Sigmoid colon (tissue), 7 donors: ENCODE data around the gene TAF11. TPM values are rescaled to one million over a fixed set of nuclear protein-coding genes. Genes with fewer than 3 reads are reported as not detected.
A peak's percentile ranks its signal among the peaks of the same experiment; 100 is the strongest.
"Not testable (repeated sequence)": the region's sequence is repeated elsewhere in the genome, so short reads cannot be mapped to it uniquely, and the experiment has no call there.

ENCODE experiments used
- DNase-seq: peaks from one replicate; pipeline ENCODE4 v3.0.0-alpha.2; 2019
- H3K27ac ChIP-seq, 4 donors: fragments of 200-600 bp; sonication (generic); one replicate each; pipeline ENCODE4 v1.5.1; 2016 to 2019; ENCODE audit warnings: mild to moderate bottlenecking in 1 of 4
- H3K27me3 ChIP-seq, 3 donors: fragments of 200-600 bp; sonication (generic); one replicate each; pipeline ENCODE4 v1.5.1; 2019; ENCODE audit warnings: mild to moderate bottlenecking in 1 of 3
- H3K36me3 ChIP-seq, 4 donors: fragments of 200-600 bp; sonication (generic); one replicate each; pipeline ENCODE4 v1.5.1; 2016 to 2019
- H3K4me1 ChIP-seq, 4 donors: fragments of 200-600 bp; sonication (generic); one replicate each; pipeline ENCODE4 v1.5.1; 2017 to 2019
- H3K4me3 ChIP-seq, 4 donors: fragments of 200-600 bp; sonication (generic); one replicate each; pipeline ENCODE4 v1.5.1; 2017 to 2019; ENCODE audit warnings: mild to moderate bottlenecking in 2 of 4, moderate library complexity in 1 of 4
- H3K9me3 ChIP-seq, 4 donors: fragments of 200-600 bp in 3 of 4; sonication (generic) in 3 of 4; one replicate each; pipeline versions ENCODE4 v1.5.1 to v1.6.1; 2013 to 2019
- CTCF ChIP-seq, 4 experiments: fragments of 450-650 bp in 3 of 4; fragments of 200-600 bp in 1 of 4; IDR thresholded peaks; one replicate each; pipeline ENCODE4 v1.5.1; 2016 to 2019; ENCODE audit warnings: antibody characterized with exemption in 4 of 4, mild to moderate bottlenecking in 3 of 4, moderate library complexity in 2 of 4
- EP300 ChIP-seq, 4 donors: sonication (generic); formaldehyde crosslinking; IDR thresholded peaks; one replicate each; pipeline ENCODE4 v1.6.1; 2017; ENCODE audit warnings: antibody characterized with exemption in 4 of 4
- POLR2A ChIP-seq, 2 donors: fragments of 450-650 bp; IDR thresholded peaks; one replicate each; pipeline ENCODE4 v1.6.1; 2016; ENCODE audit warnings: antibody characterized with exemption in 2 of 2, mild to moderate bottlenecking in 2 of 2, moderate library complexity in 2 of 2
- POLR2AphosphoS5 ChIP-seq, 4 donors: sonication (generic); formaldehyde crosslinking; IDR thresholded peaks; one replicate each; pipeline ENCODE4 v1.6.1; 2017; ENCODE audit warnings: antibody characterized with exemption in 4 of 4
- WGBS, 2 donors: extraction: QIAGEN DNeasy Blood & Tissue Kit; methylation state at CpG; one replicate each; pipeline ENCODE4 v1.1.7; 2013; 5-methylcytosine and 5-hydroxymethylcytosine counted together
- intact Hi-C: fragments of 100-400 bp; cut with DNase I; formaldehyde crosslinking; loops from one replicate; pipeline ENCODE4 v1.15.1; 2023
- polyA plus RNA-seq, 3 donors: library from polyadenylated mRNA; stranded (reverse); fragments of 200-250 nt; gene quantifications; one replicate each; pipeline ENCODE4 v1.2.3, GENCODE V29; 2013
- total RNA-seq, 4 donors: library from RNA; depleted of rRNA; stranded (reverse); fragments of >200 nt; gene quantifications; one replicate each; pipeline ENCODE4 v1.1.0, GENCODE V29; 2016
- donor health status: healthy with polysubstance abuse.
- donor health status: Bipolar disorder and iron deficiency.
- donor health status: healthy.

TAF11 gene
- total and polyA plus RNA-seq, 7 donors, result 31.0 to 47.9 (median 34.0) TPM

DNA sequence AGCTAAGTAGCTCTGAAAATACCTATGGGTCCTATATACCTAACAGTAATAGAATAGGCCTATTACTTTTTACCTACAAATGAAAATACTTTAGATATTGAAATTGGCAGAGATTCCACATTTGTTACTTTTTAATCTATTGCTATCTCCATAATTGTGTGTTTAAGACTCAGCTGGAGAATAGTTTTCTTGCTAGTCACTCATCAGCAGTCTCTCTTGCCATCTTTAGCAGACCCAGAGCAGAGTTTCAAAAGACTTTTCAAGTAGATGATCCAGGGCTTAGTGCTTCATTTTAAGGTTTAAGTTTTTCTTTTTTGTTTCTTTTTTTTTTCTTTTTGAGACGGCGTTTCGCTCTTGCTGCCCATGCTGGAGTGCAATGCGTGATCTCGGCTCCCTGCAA lies 14.1 kb upstream of the TAF11 start:
- no peaks in the 10 kb centered on the region for H3K9me3 ChIP-seq
- no peak for TF ChIP-seq POLR2A (IDR thresholded peaks at IDR 0.05)
- H3K27me3 ChIP-seq, result no peaks in the 10 kb centered on the region
- H3K27ac ChIP-seq, result no peak overlapping the region
- no peak overlapping the region for H3K4me3 ChIP-seq
- intact Hi-C loops, result no loop called here
- H3K4me1 ChIP-seq, result peaks cover 0 to 4% (median 0%) of the 10 kb centered on the region in 4 donors
- DNase-seq, result no peak
- no peaks in the 10 kb centered on the region for H3K36me3 ChIP-seq
- 97 to 98% methylated on average over 5 of the region's 5 CpGs for WGBS, 2 donors

GRCh38 chr6:34900321-34901031 lies 12.6 kb upstream of the TAF11 start:
- Histone ChIP-seq H3K27ac (no peak overlapping the region), H3K4me1 (peaks cover 0 to 8% (median 0%) of the 10 kb centered on the region in 4 donors), H3K9me3 (no peaks in the 10 kb centered on the region), H3K4me3 (no peak overlapping the region), H3K36me3 (no peaks in the 10 kb centered on the region), H3K27me3 (no peaks in the 10 kb centered on the region)
- TF ChIP-seq CTCF (IDR thresholded peaks at IDR 0.05) (no peak), POLR2AphosphoS5 (IDR thresholded peaks at IDR 0.05) (no peak)
- intact Hi-C loops, result no loop called here
- no peak for DNase-seq
- WGBS, 2 donors, result 78 to 94% methylated on average over 4 of the region's 4 CpGs

- H3K9me3 ChIP-seq, H3K4me3 ChIP-seq, H3K27me3 ChIP-seq, H3K36me3 ChIP-seq, H3K4me1 ChIP-seq, H3K27ac ChIP-seq, DNase-seq, intact Hi-C loops: not testable (repeated sequence)
- WGBS, 2 donors, result 96 to 100% methylated on average over 1 of the region's 1 CpG
Observed at GRCh38 chr6:34899748-34900147, 11.9 kb upstream of the TAF11 start.

DNA sequence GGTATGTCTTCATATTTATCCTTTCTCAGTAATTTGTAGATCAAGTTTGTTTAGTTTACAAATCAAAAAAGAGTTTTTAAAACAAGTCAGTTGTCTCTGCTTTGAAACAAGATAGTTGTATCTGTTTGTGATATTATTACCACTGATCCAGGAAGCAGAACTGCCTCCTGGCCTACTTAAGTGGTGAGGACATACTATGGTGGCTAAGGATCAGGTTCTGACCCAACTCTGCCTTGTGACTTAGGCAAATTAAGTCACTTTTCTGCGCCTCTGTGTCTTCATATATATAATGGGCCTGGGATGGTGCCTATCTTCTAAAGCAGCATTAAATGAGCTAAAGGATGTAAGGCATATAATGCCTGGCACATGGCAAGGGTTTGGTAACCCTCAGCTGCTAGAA lies 9.9 kb upstream of the TAF11 start:
- H3K27ac ChIP-seq, result peak overlapping the region in 1 of 4 donors; percentile 24
- TF ChIP-seq EP300 (IDR thresholded peaks at IDR 0.05), result no peak
- TF ChIP-seq POLR2AphosphoS5 (IDR thresholded peaks at IDR 0.05), result no peak
- no peak for TF ChIP-seq CTCF (IDR thresholded peaks at IDR 0.05)
- TF ChIP-seq POLR2A (IDR thresholded peaks at IDR 0.05), result no peak
- no peaks in the 10 kb centered on the region for H3K27me3 ChIP-seq
- 94 to 95% methylated on average over 1 of the region's 1 CpG for WGBS, 2 donors
- H3K9me3 ChIP-seq, result no peaks in the 10 kb centered on the region
- intact Hi-C loops, result no loop called here
- no peak overlapping the region for H3K4me3 ChIP-seq
- peaks cover 0 to 8% (median 0%) of the 10 kb centered on the region in 4 donors for H3K4me1 ChIP-seq
- no peaks in the 10 kb centered on the region for H3K36me3 ChIP-seq
- DNase-seq, result no peak

DNA sequence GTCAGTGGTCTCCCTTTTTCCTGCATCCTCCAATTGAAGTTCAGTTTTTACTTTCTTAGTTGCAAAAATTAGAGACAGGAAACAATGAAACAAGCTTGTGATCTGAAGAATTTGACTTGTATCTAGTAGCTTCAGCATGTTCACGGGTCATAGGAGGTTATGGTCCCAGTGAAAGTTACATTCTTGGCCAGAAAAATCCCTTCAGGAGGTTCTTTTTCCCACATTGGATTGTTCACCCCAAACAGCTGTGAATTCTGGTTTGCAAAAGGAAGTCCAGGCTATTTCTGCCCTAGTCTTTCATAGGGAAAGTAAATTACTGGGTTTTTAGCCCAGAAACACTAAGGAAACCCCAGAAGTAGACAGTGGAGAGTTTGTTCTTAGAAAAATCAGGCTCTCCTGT lies 9.3 kb upstream of the TAF11 start:
- H3K27me3 ChIP-seq, result no peaks in the 10 kb centered on the region
- no peaks in the 10 kb centered on the region for H3K36me3 ChIP-seq
- 84 to 85% methylated on average over 1 of the region's 1 CpG for WGBS, 2 donors
- intact Hi-C loops, result no loop called here
- H3K4me3 ChIP-seq, result no peak overlapping the region
- peak overlapping the region in 1 of 4 donors; percentile 24 for H3K27ac ChIP-seq
- no peak for DNase-seq
- H3K9me3 ChIP-seq, result no peaks in the 10 kb centered on the region
- TF ChIP-seq EP300 (IDR thresholded peaks at IDR 0.05), result no peak
- TF ChIP-seq CTCF (IDR thresholded peaks at IDR 0.05), result no peak
- no peak for TF ChIP-seq POLR2AphosphoS5 (IDR thresholded peaks at IDR 0.05)
- peaks cover 0 to 8% (median 0%) of the 10 kb centered on the region in 4 donors for H3K4me1 ChIP-seq

DNA sequence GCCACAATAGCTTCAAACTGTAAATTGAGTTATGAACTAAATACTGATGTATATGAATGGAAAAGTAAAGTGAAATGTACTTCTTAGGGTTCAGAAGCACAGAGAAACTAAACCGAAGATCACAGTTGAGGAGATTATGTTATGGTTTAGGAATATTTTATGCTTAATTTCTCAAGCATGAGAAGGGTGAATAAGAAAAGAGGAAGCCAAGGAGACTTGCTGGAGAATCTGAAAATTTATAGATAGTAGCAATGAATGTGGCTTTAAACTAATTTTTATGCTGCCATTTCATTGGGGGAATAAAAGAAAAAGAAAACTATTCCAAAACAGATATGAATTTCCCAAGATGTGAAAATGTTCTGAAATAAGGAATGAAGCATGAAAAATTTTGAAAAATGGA lies 6.9 kb upstream of the TAF11 start:
- intact Hi-C loops, result no loop called here
- Histone ChIP-seq H3K36me3 (no peaks in the 10 kb centered on the region), H3K4me3 (no peak overlapping the region), H3K27ac (no peak overlapping the region), H3K4me1 (peaks cover 0 to 21% (median 11%) of the 10 kb centered on the region in 4 donors), H3K9me3 (no peaks in the 10 kb centered on the region), H3K27me3 (no peaks in the 10 kb centered on the region)
- WGBS, 2 donors, result 71 to 88% methylated on average over 1 of the region's 1 CpG
- TF ChIP-seq POLR2AphosphoS5 (IDR thresholded peaks at IDR 0.05) (no peak), EP300 (IDR thresholded peaks at IDR 0.05) (no peak), CTCF (IDR thresholded peaks at IDR 0.05) (no peak), POLR2A (IDR thresholded peaks at IDR 0.05) (no peak)
- DNase-seq, result no peak
